Measurements from ENCODE around the gene INO80D.
"Not testable (repeated sequence)": the region's sequence is repeated elsewhere in the genome, so short reads cannot be mapped to it uniquely, and the experiment has no call there.

The INO80D gene

DNA sequence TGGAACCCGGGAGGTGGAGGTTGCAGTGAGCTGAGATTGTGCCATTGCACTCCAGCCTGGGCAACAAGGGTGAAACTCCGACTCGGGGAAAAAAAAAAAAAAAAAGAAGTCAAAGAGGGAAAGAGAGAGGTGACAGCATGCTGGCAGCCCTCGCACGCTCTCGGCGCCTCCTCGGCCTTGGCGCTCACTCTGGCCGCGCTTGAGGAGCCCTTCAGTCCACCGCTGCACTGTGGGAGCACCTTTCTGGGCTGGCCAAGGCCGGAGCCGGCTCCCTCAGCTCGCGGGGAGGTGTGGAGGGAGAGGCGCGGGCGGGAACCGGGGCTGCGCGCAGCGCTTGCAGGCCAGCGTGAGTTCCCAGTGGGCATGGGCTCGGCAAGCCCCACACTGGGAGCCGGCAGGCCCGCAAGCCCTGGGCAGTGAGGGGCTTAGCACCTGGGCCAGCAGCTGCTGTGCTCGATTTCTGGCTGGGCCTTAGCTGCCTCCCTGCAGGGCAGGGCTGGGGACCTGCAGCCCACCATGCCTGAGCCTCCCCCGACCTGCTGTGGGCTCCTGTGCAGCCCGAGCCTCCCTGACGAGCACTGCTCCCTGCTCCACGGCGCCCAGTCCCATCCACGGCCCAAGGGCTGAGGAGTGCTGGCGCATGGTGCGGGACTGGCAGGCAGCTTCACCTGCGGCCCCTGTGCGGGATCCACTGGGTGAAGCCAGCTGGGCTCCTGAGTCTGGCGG, 108.9 kb downstream of the INO80D start:
- not testable (repeated sequence) for DNase-seq

DNA sequence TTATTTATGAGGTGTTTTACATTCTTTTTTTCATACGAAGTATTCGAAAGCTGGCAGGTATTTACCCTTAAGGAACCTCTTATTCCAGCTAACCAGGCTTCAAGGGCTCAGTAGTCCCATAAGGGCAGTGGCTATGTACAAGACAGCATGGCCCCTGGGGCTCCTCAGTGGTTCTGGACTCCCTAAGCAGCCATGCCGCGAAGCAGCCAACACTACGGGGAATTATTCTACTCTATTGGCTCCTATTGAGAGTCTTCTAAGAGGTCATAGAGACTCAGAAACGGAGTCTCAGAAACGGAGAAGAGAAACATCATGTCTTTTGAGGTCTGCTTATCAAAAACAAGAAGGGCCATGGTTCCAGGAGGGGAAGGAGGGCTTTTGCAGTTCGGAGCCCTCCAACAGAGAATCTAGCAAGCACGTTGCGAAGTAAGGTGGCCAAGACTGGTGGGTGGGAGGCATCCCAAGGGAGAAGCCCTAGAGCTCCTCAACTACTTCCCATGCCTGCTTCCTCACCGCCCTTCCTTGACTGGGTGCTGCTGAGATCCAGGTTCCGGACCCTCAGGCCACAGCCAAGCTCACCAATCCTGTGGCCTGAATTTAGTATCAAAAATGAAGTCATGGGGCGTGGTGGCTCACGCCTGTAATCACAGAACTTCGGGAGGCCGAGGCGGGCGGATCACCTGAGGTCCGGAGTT, 109.7 kb downstream of the INO80D start:
- no peak for DNase-seq

DNA sequence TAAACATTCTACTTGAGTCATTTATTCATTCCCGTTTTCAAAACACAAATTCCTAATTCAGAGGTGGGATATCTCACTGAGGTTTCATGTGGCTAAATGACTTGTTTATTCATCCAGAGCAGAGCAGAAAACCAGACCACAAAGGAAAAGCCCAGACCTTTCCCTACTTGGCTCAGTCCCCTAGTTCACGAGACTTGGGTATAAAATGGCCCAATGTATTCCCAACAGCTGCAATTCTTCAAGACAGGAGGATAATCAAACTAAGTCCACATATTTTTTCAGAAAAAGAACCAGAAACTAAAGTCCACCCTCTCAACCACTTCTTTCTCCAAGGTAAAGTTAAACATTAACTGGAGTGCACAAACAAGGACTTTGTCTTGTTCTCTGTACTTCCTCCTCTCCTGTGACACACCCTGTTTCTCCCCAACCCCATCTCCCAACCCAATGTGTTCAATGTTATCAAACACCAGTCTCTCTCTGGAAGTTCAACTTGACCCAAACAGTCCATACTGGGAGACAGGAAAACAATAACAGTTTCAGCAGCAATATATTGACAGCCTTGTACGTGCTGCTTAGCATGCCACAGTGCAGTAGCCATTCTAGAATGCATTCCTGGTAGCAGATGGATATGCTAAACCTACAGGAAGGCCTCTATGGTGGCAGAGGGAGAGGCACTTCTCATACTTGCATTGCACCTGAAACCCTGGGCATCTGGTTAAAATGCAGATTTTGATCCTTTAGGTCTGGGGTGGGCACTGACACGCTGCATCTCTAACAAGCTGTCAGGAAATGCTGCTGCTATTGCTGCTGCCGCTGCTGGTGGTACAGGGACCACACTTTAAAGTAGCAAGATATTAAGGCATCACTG, 110.7 kb downstream of the INO80D start:
- DNase-seq: no peak

DNA sequence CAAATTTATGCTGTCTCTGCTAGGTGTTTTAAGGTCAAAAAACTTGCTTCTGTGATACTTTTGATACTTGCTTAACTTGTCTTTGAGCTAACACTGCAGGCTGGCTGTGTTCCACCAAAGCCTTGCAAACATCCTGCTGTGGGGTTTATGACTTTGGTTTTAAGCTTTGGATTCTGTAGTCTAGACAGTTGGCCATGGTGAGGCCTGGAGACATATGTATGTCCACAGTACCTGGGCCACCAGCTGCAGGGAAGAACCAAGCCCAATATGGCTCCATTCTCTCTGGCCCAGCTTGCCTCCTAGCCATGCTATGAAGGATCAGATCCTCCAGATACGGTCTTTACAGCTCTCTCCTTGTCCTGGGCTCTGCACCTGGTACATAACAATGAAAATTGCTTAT, 113.9 kb downstream of the INO80D start:
- DNase-seq: no peak

DNA sequence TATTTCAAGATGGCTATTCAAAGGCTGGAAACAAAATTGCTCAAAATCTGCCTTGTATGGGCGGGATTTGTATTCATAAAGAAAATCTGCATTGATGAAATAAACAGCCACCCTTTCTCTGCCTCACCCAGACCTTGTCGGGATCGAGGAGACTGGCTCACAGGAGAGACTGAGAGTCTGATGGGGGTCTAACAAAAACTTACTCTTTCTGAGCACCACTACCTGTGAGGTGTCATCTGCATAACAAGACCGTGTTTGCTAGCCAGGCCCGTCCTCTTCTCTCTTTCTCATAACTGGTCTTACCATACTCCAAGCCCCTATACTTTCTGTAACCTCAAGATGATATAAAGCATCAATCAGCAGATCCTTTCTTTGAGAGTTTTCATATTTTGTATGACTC, 115.6 kb downstream of the INO80D start:
- DNase-seq: no peak

DNA sequence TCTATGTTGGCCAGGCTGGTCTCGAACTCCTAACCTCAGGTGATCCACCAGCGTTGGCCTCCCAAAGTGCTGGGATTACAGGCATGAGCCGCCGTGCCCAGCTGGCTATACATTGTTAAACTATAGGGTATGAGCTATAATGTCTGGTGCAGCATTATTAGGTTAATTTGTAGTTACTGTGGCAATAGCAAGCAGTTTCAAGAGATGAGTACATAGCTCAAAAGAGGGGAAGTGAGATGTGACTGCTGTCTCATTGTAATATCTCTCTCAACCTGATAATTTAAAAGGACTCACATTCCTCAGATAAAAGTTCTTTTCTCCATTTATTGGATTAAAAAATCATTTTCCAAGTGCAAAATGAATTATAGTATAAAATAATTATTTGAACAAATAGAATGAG, 116.4 kb downstream of the INO80D start:
- no peak for DNase-seq

DNA sequence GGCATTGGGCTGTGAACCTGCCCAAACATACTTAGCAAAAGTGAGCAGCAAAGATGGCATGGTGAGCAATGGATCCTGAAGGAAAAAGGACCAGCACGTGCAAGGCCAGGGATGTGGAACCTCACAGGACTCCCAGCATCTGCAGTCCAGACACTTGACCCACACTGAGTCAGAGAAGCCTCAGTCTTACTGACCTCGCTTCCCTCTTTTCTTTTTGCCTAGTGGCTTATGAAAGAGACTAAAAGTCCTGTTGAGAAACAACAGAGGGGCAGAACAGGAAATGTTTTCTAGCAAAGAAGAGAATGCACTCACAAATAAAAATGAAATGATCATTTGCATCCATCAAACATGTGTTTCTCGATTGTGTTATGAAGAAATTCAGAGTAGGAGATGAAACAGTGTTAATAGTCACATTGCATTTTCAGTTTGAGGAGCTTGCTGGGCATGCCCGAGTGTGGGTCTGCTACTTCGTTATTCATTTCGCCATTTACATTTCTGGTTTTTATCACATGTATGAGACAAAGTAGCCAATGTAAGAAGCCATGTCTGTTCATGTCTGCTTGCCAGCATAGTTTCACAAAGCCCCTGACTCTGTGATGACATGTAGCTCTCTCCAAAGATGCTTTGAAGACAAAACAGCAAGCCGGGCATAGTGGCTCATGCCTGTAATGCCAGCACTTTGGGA, 118.4 kb downstream of the INO80D start:
- no peak for DNase-seq

DNA sequence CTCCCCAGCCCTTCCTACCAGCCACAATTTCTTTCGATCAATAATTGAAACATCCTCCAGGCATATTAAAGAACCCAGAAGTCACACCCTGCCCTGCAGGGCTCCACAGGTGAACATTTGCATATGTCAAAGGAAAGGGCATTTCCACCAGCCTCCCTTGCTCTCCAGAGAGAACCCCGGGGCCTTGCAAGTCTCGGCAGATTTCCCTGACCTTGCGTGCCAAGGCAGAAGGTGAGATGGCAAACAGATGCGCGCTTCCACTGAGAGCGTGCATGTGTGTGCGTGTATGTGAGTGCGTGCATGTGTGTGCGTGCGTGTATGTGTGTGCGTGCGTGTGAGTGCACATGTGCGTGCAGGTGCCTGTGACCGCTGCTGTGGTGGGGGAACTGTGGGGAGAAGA, 120.3 kb downstream of the INO80D start:
- no peak for DNase-seq

DNA sequence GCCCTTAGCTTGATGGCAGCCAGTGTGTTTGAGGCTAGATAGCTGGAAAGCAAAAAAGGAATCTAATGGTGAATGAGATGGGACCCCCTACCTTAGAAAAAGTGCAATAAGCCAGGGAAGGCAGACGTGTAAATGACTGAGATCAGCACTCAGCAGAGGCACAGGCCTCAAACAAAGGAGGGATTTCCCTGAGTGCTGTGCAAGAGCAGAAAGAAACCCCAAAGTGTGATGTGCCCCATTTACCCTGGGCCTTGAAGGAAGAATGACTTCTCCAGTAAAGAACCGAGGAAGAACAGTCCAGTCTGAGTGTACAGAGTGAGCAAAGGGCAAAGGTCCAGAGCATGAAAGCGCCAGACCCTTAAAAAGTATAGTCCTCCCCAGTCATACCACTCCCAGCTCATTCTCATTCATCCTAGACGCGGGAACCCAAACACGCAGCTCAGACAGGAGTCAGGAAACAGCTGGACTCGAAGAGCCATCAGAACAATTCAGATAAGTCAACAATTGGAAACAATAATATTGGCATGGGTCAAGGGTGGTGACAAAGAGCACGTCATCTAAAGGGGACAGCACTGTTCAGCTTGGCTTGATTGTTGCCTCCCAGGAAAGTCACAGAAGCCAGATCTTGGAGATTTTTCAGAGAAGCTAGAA, 121.7 kb downstream of the INO80D start:
- no peak for DNase-seq

DNA sequence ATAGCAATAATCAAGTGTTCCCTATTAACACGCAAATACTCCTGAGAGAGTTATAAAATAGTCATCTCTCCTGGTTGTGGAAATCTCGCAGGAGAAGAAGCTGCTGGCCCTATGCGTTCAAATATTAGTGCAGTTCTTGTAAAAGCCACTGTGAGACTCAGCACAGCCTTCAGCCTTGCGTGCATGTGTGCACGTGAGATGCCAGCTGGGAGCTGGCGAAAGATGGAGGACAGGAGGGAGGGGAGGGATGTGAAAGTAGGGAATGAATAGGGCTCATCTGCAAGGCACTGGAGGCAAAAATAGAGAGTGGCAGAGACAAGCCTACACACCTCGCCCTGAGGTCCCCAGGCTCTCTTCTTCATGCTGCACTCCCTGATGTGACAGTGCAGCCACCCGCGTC, 126.5 kb downstream of the INO80D start:
- DNase-seq: no peak

DNA sequence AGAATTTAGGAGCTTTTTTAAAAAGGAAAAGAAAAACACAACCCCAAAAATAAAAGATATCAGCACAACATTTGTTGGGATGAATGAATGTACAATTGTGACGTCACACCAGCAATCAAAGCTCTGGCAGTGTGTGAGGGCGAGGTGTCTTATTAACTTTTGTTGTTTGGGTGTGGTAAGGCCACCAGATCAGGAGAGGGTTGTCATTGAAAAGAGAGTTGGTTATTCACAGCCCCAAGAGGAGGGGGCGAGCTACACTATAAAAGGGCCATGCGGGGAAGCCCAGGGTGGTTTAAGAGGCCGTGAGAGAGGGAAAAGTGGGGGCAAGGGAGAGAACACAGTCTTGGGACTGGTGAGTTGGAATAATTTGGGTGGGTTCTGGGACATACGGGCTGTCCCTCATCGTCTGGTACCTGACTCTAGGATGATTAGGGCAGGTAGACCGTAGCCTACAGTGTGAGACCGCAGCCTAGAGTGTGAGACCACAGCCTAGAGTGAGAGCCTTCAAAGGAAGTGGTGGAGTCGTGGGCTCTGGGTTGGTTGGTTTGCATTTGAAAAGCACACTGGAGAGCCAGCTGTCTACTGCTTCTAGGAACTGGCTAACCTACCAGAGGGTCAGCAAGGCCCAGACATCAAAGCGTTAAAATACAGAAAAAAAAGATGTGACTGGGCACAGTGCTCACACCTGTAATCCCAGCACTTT, 128.4 kb downstream of the INO80D start:
- no peak for DNase-seq

DNA sequence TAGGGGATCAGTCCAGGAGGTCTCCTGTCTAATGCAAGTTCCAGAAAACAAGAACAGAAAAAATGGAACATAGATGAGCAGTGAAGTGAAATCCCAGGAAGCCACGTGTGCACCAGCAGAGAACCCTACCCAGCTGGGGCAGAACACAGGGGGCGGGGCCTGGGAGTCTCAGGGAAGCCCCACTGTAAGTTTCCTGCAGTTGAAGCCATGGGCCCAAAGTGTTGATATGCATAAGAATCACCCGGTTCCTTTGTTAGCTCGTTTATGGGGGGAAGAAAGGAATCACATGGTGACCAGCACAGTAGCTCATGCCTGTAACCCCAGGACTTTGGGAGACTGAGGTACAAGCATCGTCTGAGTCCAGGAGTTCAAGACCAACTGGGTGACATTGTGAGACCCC, 131.3 kb downstream of the INO80D start:
- no peak for DNase-seq

DNA sequence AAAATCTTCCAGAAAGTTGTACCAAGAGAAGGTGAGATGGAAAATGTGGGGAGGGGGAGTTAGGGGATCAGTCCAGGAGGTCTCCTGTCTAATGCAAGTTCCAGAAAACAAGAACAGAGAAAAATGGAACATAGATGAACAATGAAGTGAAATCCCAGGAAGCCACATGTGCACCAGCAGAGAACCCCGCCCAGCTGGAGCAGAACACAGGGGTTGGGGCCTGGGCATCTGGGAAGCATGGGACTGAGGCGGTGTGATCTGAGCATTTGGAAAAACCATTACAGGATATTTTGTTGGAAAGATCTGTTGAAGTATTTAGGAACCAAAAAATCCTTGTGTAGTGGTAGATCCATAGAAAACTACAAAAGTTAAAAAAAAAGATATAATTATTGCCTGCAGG, 133.7 kb downstream of the INO80D start:
- no peak for DNase-seq

DNA sequence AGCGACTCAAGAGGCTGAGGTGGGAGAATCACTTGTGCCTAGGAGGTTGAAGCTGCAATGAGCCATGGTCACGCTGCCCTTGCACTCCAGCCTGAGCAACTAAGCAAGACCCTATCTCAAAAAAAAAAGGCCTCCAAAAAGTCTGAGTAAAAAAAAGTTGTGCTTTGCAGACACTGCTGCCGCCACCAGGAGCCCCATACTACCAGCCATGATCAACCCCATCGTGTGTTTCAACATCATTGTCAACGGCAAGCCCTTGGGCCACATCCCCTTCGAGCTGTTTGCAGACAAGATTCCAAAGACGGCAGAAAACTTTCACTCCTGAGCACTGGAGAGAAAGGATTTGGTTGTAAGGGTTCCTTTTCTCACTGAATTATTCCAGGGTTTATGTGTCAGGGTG, 137.1 kb downstream of the INO80D start:
- DNase-seq: no peak

DNA sequence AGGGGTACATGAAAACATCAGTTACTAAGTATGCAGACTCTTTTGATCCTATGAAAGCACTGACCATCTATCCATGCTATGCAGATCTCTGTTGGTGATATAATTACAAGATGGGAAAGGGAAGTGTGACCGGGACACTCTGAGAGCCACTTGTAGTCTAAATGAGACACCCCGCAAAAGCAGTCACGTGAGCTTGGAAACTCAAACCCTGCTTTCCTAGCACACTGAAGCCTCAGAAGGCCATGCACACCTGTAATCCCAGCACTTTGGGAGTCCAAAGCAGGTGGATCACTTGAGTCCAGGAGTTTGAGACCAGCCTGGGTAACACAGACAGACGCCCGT, 137.5 kb downstream of the INO80D start:
- no peak for DNase-seq

DNA sequence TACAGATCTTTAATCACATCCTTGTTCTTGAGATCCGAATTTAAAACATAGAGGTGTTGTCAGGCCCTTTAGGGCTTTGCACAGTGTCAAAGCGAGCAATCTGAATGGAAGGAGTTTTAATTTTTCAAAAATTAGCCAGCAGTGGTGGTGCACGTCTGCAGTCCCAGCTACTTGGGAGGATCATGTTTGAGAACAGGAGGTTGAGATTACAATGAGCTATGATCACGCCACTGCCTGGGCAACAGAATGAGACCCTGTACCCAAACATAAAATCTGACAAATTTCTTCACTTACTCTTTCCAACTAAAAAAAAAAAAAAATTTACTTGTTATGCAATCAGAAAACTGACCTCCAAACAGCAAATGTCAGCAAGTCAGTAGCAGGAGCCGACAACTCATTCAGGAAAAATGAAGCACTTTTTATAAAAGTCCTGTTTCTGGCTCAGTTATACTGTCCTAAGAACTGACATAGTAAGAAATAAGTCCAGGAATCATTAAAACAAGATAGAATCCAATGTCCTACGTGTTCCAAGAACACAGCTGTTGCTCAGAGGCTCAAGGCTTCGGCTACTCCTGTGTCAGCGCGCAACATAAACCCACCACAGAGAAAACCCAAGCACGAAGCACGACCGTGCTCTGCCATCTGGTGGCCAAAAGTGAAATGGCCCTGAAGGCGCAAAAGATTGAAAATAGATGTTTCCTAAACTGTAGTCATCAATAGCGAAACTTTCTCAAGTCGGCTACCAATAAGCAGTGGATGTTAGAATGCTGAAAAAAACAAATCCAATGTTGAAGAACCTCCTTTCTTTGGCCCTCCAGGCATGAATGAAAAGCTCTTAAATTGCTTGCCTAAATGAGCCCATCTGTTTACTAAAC, 138.1 kb downstream of the INO80D start:
- peak; percentile 65 for DNase-seq

DNA sequence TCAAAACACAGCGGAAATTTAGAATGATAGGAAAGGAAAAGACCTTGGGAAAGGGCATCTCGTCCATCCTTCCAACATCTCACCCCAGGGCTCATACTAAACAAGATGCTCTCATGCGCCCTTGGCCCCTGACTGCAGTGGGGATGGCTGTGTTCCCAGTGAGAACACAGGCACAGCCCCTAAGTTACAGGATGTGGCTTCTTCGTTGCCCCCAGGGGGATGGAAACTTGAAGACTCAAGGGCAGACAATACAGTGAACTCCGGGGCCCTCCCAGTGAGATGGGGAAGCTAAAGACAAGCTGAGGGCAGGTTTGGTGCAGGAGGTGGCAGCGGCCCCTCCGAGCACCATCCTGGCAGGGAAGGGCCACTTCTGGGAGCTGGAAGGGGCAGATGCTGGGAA, 139.7 kb downstream of the INO80D start:
- DNase-seq: no peak

All from fibroblast of skin of right biceps (primary cell).